ENCODE measurements around the gene PGA5.
"Not testable (repeated sequence)": the region's sequence is repeated elsewhere in the genome, so short reads cannot be mapped to it uniquely, and the experiment has no call there.

The PGA5 gene

GRCh38 chr11:61240875-61241274, at the start of gene PGA5:
Gene PGA5 (plus strand): TSS chr11:61241175. CDS start chr11:61241227, 52 bp downstream.
- DNase-seq, result not testable (repeated sequence)

- no peak for DNase-seq
These were observed 47.4 kb upstream of the PGA5 start for GRCh38 chr11:61193596-61193995.

- DNase-seq, result no peak
These were observed 46.8 kb upstream of the PGA5 start for GRCh38 chr11:61194169-61194671.

GRCh38 chr11:61194981-61195695, 45.8 kb upstream of the PGA5 start:
- no peak for DNase-seq

GRCh38 chr11:61195719-61196118, 45.3 kb upstream of the PGA5 start:
- DNase-seq, result no peak

GRCh38 chr11:61198361-61198760, 42.6 kb upstream of the PGA5 start:
- no peak for DNase-seq

GRCh38 chr11:61198948-61199523, 41.9 kb upstream of the PGA5 start:
- DNase-seq, result no peak

- DNase-seq, result no peak
These were observed 39.5 kb upstream of the PGA5 start for GRCh38 chr11:61201476-61201875.

- not testable (repeated sequence) for DNase-seq
These were observed 37.8 kb upstream of the PGA5 start, which contains the start of gene PGA3 for GRCh38 chr11:61202950-61203746. Gene PGA3 (plus strand): TSS chr11:61203515. CDS start chr11:61203565, 50 bp downstream.

GRCh38 chr11:61203873-61204272, 37.1 kb upstream of the PGA5 start:
- not testable (repeated sequence) for DNase-seq

- not testable (repeated sequence) for DNase-seq
These were observed 36.4 kb upstream of the PGA5 start for GRCh38 chr11:61204502-61205059.

- not testable (repeated sequence) for DNase-seq
These were observed 33.2 kb upstream of the PGA5 start for GRCh38 chr11:61207636-61208310.

GRCh38 chr11:61210629-61211028, 30.3 kb upstream of the PGA5 start:
- not testable (repeated sequence) for DNase-seq

- DNase-seq, result not testable (repeated sequence)
These were observed 29.5 kb upstream of the PGA5 start for GRCh38 chr11:61211327-61211952.

- DNase-seq, result not testable (repeated sequence)
These were observed 28.8 kb upstream of the PGA5 start for GRCh38 chr11:61212202-61212601.

- not testable (repeated sequence) for DNase-seq
These were observed 27.2 kb upstream of the PGA5 start for GRCh38 chr11:61213711-61214324.

- DNase-seq, result not testable (repeated sequence)
These were observed 22.7 kb upstream of the PGA5 start for GRCh38 chr11:61218306-61218705.

GRCh38 chr11:61219016-61219415, 22.0 kb upstream of the PGA5 start:
- DNase-seq, result not testable (repeated sequence)

- not testable (repeated sequence) for DNase-seq
These were observed 18.9 kb upstream of the PGA5 start, which contains the start of gene PGA4 for GRCh38 chr11:61222047-61222446. Gene PGA4 (plus strand): TSS chr11:61222347. CDS start chr11:61222401, 54 bp downstream.

- not testable (repeated sequence) for DNase-seq
These were observed 18.3 kb upstream of the PGA5 start for GRCh38 chr11:61222692-61223091.

GRCh38 chr11:61226457-61227137, 14.4 kb upstream of the PGA5 start:
- not testable (repeated sequence) for DNase-seq
